SK-MEL-5 (cell line): ENCODE data around the gene ERGIC2. TPM values are rescaled to one million over a fixed set of nuclear protein-coding genes. Genes with fewer than 3 reads are reported as not detected.
A peak's percentile ranks its signal among the peaks of the same experiment; 100 is the strongest.
"Not testable (repeated sequence)": the region's sequence is repeated elsewhere in the genome, so short reads cannot be mapped to it uniquely, and the experiment has no call there.

Source experiments
- DNase-seq: peaks from one replicate; pipeline ENCODE4 v3.0.0-alpha.2; 2016; ENCODE audit warnings: low read depth, low spot score
- in situ Hi-C: cut with HindIII; loops from 2 replicates; pipeline ENCODE4 v1.10.0; 2016; ENCODE audit warnings: low sequenced_read_pairs, high pct_unique_total_duplicates, low pct_unique_long_range_greater_than_20kb
- total RNA-seq: library from RNA; depleted of rRNA; stranded (reverse); fragments of >200 nt; shearing (Covaris generic); gene quantifications from 2 replicates; pipeline ENCODE4 v1.2.3, GENCODE V29; 2014; rRNA removed

The ERGIC2 gene
- total RNA-seq, 1 experiment from 2014 or later = 146 TPM

GRCh38 chr12:29317556-29318363, 63.2 kb downstream of the ERGIC2 start:
- in situ Hi-C loops = loop anchor here (25.0 kb wide), 1 partner anchor 170 kb away; the partner anchor contains the start of gene OVCH1
- DNase-seq = peak; percentile 91

- no peak for DNase-seq
- in situ Hi-C loops = loop anchor here (25.0 kb wide), 1 partner anchor 171 kb away; the partner anchor contains the start of gene OVCH1
These were observed 64.2 kb downstream of the ERGIC2 start for GRCh38 chr12:29316752-29317151.

- no peak for DNase-seq
- in situ Hi-C loops = loop anchor here (25.0 kb wide), 1 partner anchor 173 kb away; the partner anchor contains the start of gene OVCH1
These were observed 66.6 kb downstream of the ERGIC2 start for GRCh38 chr12:29314416-29314815.

- in situ Hi-C loops = loop anchor here (25.0 kb wide), 1 partner anchor 176 kb away; the partner anchor contains the start of gene OVCH1
- DNase-seq = no peak
These were observed 70.1 kb downstream of the ERGIC2 start for GRCh38 chr12:29310899-29311298.

GRCh38 chr12:29309320-29309902, 71.6 kb downstream of the ERGIC2 start:
- DNase-seq = peak; percentile 48
- in situ Hi-C loops = loop anchor here (25.0 kb wide), 1 partner anchor 178 kb away; the partner anchor contains the start of gene OVCH1

- in situ Hi-C loops = loop anchor here (25.0 kb wide), 1 partner anchor 181 kb away; the partner anchor contains the start of gene OVCH1
- DNase-seq = no peak
These were observed 74.3 kb downstream of the ERGIC2 start for GRCh38 chr12:29306682-29307081.

GRCh38 chr12:29306266-29306665, 74.7 kb downstream of the ERGIC2 start:
- in situ Hi-C loops = loop anchor here (25.0 kb wide), 1 partner anchor 181 kb away; the partner anchor contains the start of gene OVCH1
- no peak for DNase-seq

GRCh38 chr12:29304388-29304787, 76.6 kb downstream of the ERGIC2 start:
- in situ Hi-C loops = loop anchor here (25.0 kb wide), 1 partner anchor 183 kb away; the partner anchor contains the start of gene OVCH1
- DNase-seq = no peak

GRCh38 chr12:29301114-29301513, 79.9 kb downstream of the ERGIC2 start:
- no peak for DNase-seq
- in situ Hi-C loops = loop anchor here (25.0 kb wide), 1 partner anchor 186 kb away; the partner anchor contains the start of gene OVCH1

GRCh38 chr12:29299633-29300032, 81.3 kb downstream of the ERGIC2 start:
- DNase-seq = no peak
- in situ Hi-C loops = loop anchor here (25.0 kb wide), 1 partner anchor 188 kb away; the partner anchor contains the start of gene OVCH1

GRCh38 chr12:29291226-29291625, 89.7 kb downstream of the ERGIC2 start:
- in situ Hi-C loops = no loop called here
- DNase-seq = no peak

- in situ Hi-C loops, DNase-seq: not testable (repeated sequence)
These were observed 90.5 kb downstream of the ERGIC2 start for GRCh38 chr12:29290475-29290874.

GRCh38 chr12:29288031-29288430, 92.9 kb downstream of the ERGIC2 start:
- no peak for DNase-seq
- in situ Hi-C loops = no loop called here

- no peak for DNase-seq
- in situ Hi-C loops = no loop called here
These were observed 93.3 kb downstream of the ERGIC2 start for GRCh38 chr12:29287622-29288021.

Other genes with a start within 250 kb of the ERGIC2 start
- gene FAR2, start 231.9 kb downstream of the ERGIC2 start, total RNA-seq = 3.0 and 6.0 TPM in 2 replicates
- not detected in 2 replicates for gene OVCH1, start 116.5 kb upstream of the ERGIC2 start, total RNA-seq